Spleen (tissue), 7 donors: ENCODE measurements around the gene HMGXB4.

Experiments
- POLR2AphosphoS5 ChIP-seq, 3 donors: sonication (generic); formaldehyde crosslinking; IDR thresholded peaks; one replicate each; pipeline ENCODE4 v1.5.1; 2017; ENCODE audit warnings: antibody characterized with exemption in 3 of 3
- TF ChIP-seq, protein P1 (sequence below), 11 experiments: fragments of 200-600 bp in 7 of 11; fragments of 450-650 bp in 4 of 11; sonication (generic) in 4 of 11; IDR thresholded peaks in 8 of 11; conservative IDR thresholded peaks in 3 of 11; 1 replicate in 7 of 11; 2 replicates in 4 of 11; pipeline versions ENCODE4 v1.4.0 to v1.8.0; 2016 to 2021; ENCODE audit warnings: antibody characterized with exemption in 11 of 11, inconsistent platforms in 4 of 11, mild to moderate bottlenecking in 1 of 11
- donor health status: DM: no; HTN: no; CAD: no; lungs with moderate emphysema.
- donor health status: DM: no; HTN: no; CAD: no.
- donor health status: DM: no; HTN: no; CAD: no.

DNA sequence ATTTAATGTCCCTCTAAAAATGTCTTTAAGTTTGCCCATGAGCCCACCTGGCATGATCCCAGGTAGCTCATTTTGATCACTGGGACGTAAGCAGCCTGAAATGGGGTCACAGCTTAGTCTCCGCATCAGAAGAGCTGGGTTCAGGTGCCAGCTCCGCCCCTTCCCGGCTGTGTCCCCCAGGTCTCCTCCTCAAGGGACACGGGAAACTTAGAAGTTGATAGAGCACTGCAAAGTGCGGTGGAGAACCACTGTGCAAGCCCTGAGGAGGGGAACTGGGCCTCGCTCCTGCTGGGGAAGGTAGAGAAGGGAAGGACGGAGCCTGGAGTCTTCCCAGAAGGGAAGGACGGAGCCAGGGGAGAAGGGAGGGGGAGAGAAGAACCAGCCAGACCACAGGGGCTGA is 50.1 kb downstream of the HMGXB4 start:
- TF ChIP-seq, protein P1, sequence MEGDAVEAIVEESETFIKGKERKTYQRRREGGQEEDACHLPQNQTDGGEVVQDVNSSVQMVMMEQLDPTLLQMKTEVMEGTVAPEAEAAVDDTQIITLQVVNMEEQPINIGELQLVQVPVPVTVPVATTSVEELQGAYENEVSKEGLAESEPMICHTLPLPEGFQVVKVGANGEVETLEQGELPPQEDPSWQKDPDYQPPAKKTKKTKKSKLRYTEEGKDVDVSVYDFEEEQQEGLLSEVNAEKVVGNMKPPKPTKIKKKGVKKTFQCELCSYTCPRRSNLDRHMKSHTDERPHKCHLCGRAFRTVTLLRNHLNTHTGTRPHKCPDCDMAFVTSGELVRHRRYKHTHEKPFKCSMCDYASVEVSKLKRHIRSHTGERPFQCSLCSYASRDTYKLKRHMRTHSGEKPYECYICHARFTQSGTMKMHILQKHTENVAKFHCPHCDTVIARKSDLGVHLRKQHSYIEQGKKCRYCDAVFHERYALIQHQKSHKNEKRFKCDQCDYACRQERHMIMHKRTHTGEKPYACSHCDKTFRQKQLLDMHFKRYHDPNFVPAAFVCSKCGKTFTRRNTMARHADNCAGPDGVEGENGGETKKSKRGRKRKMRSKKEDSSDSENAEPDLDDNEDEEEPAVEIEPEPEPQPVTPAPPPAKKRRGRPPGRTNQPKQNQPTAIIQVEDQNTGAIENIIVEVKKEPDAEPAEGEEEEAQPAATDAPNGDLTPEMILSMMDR (IDR thresholded peaks at IDR 0.05 in 8 of 11, conservative IDR thresholded peaks at IDR 0.05 in 3 of 11) = no peak
- TF ChIP-seq POLR2AphosphoS5 (IDR thresholded peaks at IDR 0.05) = no peak
